ENCODE results near the gene NKAP. TPM values are rescaled to one million over a fixed set of nuclear protein-coding genes. Genes with fewer than 3 reads are reported as not detected.
"Not testable (repeated sequence)": the region's sequence is repeated elsewhere in the genome, so short reads cannot be mapped to it uniquely, and the experiment has no call there.

NKAP gene
- total RNA-seq, 1 experiment from 2014 or later, result 9.8 TPM

DNA sequence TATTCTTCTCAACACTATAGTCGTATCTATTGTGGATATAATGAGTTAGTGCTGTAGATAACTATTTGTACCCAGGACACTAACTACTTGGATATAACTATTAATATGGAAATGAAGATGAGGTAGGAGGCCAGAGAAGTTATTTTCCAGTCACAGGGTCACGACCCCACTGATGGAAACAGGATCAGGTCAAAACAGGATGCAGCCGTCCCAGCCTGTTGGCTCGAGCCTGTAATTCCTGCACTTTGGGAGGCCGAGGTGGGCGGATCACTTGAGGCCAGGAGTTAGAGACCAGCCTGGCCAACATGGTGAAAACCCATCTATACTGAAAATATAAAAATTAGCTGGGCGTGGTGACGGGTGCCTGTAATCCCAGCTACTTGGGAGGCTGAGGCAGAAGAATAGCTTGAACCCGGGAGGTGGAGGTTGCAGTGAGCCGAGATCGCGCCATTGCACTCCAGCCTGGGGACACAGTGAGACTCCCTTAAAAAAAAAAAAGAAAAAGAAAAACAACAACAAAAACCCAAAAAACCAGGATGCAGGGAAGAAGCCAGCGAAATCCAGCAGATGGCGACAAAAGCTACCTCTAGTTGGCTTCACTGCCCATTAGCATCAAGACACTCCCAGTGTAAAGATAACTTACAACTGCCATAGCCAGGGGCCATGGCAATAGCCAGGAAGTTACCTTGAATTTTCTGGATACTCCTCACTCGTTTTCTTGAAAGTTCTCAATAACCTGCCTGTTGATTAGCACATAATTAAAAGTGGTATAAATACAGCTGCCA, 37.9 kb upstream of the NKAP start:
- DNase-seq, result peak; percentile 31
- Mint-ChIP-seq H3K27me3 (ENCODE audit: unreplicated experiment) (no peaks in the 10 kb centered on the region), H3K36me3 (ENCODE audit: insufficient read depth, unreplicated experiment) (no peaks in the 10 kb centered on the region), H3K27ac (ENCODE audit: unreplicated experiment) (no peak overlapping the region), H3K4me3 (ENCODE audit: low read depth, unreplicated experiment) (no peak overlapping the region), H3K4me1 (ENCODE audit: low read depth, unreplicated experiment) (no peaks in the 10 kb centered on the region), H3K9me3 (ENCODE audit: low read depth, unreplicated experiment) (no peaks in the 10 kb centered on the region)
- BruUV-seq (replicated peaks), result no TSS peak
- intact Hi-C loops (cut with micrococcal nuclease; ENCODE audit: unreplicated experiment), result no loop called here
- CTCF ChIA-PET, result interaction anchor here (1.0 kb wide), 1 partner anchor 232 kb away, joined by 3 read pairs; no protein-coding TSS in a partner anchor
- TF ChIP-seq, protein P1, sequence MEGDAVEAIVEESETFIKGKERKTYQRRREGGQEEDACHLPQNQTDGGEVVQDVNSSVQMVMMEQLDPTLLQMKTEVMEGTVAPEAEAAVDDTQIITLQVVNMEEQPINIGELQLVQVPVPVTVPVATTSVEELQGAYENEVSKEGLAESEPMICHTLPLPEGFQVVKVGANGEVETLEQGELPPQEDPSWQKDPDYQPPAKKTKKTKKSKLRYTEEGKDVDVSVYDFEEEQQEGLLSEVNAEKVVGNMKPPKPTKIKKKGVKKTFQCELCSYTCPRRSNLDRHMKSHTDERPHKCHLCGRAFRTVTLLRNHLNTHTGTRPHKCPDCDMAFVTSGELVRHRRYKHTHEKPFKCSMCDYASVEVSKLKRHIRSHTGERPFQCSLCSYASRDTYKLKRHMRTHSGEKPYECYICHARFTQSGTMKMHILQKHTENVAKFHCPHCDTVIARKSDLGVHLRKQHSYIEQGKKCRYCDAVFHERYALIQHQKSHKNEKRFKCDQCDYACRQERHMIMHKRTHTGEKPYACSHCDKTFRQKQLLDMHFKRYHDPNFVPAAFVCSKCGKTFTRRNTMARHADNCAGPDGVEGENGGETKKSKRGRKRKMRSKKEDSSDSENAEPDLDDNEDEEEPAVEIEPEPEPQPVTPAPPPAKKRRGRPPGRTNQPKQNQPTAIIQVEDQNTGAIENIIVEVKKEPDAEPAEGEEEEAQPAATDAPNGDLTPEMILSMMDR (IDR thresholded peaks at IDR 0.05; ENCODE audit: unreplicated experiment), result no peak

DNA sequence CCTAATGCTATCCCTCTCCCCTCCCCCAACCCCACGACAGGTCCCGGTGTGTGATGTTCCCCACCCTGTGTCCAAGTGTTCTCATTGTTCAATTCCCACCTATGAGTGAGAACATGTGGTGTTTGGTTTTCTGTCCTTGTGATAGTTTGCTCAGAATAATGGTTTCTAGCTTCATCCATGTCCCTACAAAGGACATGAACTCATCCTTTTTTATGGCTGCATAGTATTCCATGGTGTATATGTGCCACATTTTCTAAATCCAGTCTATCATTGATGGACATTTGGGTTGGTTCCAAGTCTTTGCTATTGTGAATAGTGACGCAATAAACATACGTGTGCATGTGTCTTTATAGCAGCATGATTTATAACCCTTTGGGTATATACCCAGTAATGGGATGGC, 33.6 kb upstream of the NKAP start:
- CTCF ChIA-PET; H3K27ac Mint-ChIP-seq (ENCODE audit: unreplicated experiment); BruUV-seq (replicated peaks); intact Hi-C loops (cut with micrococcal nuclease; ENCODE audit: unreplicated experiment); H3K4me1 Mint-ChIP-seq (ENCODE audit: low read depth, unreplicated experiment); H3K4me3 Mint-ChIP-seq (ENCODE audit: low read depth, unreplicated experiment); DNase-seq; H3K36me3 Mint-ChIP-seq (ENCODE audit: insufficient read depth, unreplicated experiment); H3K9me3 Mint-ChIP-seq (ENCODE audit: low read depth, unreplicated experiment); H3K27me3 Mint-ChIP-seq (ENCODE audit: unreplicated experiment): not testable (repeated sequence)

DNA sequence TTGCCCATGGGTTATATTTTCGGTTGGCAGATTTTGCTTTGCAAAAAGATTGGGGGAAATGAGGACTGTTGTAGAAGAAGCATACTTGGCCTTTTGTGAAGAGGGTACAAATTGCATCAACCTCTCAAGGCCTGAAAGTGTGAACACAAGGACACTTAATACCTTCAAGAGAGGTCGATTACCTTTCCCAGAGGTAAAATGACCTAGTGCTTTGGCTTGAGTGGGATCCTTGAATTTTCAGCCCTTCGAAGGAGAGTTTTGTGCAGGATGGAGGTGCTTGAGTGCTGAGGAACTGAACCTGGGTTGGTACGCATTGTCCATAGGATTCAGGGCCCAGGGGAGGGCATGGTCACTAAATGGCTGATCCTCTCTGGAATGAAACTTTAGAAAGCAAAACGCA, 27.6 kb upstream of the NKAP start:
- CTCF ChIA-PET, result interaction anchor here (0.6 kb wide), 1 partner anchor 45 kb away, joined by 4 read pairs; no protein-coding TSS in a partner anchor
- Mint-ChIP-seq H3K27ac (ENCODE audit: unreplicated experiment) (no peak overlapping the region), H3K36me3 (ENCODE audit: insufficient read depth, unreplicated experiment) (no peaks in the 10 kb centered on the region), H3K27me3 (ENCODE audit: unreplicated experiment) (no peaks in the 10 kb centered on the region), H3K4me3 (ENCODE audit: low read depth, unreplicated experiment) (no peak overlapping the region), H3K9me3 (ENCODE audit: low read depth, unreplicated experiment) (no peaks in the 10 kb centered on the region), H3K4me1 (ENCODE audit: low read depth, unreplicated experiment) (no peaks in the 10 kb centered on the region)
- DNase-seq, result no peak
- BruUV-seq (replicated peaks), result no TSS peak
- intact Hi-C loops (cut with micrococcal nuclease; ENCODE audit: unreplicated experiment), result no loop called here
- TF ChIP-seq, protein P1 (IDR thresholded peaks at IDR 0.05; ENCODE audit: unreplicated experiment), result no peak

DNA sequence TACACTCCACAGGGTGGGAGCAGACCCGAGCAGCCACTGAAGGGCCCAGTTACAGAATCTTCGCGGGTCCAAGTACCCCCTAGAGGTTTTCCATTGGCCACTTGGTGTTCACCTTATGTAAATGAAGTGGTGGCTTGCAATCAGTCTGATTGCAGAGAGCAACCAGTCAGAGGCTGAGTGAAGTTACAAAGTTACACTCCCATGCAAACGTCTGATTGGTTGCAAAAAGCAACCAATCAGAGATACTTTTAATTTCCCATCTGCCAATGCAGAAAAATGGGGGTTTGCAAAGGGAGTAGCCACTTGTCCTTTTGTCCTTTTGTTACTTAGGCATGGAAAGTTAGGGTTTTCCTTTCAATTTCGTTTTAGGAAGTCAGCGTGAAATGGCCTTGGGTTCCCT, 27.0 kb upstream of the NKAP start:
- Mint-ChIP-seq H3K4me3 (ENCODE audit: low read depth, unreplicated experiment) (no peak overlapping the region), H3K9me3 (ENCODE audit: low read depth, unreplicated experiment) (no peaks in the 10 kb centered on the region)
- TF ChIP-seq, protein P1 (IDR thresholded peaks at IDR 0.05; ENCODE audit: unreplicated experiment), result no peak

DNA sequence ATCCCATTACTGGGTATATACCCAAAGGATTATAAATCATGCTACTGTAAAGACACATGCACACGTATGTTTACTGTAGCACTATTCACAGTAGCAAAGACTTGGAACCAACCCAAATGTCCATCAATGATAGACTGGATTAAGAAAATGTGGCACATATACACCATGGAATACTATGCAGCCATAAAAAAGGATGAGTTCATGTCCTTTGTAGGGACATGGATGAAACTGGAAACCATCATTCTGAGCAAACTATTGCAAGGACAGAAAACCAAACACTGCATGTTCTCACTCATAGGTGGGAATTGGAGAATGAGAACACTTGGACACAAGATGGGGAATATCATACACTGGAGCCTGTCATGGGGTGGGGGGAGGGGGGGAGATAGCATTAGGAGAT, 23.3 kb upstream of the NKAP start:
- H3K9me3 Mint-ChIP-seq (ENCODE audit: low read depth, unreplicated experiment); DNase-seq; intact Hi-C loops (cut with micrococcal nuclease; ENCODE audit: unreplicated experiment); CTCF ChIA-PET; H3K4me3 Mint-ChIP-seq (ENCODE audit: low read depth, unreplicated experiment); H3K36me3 Mint-ChIP-seq (ENCODE audit: insufficient read depth, unreplicated experiment); H3K27ac Mint-ChIP-seq (ENCODE audit: unreplicated experiment); H3K4me1 Mint-ChIP-seq (ENCODE audit: low read depth, unreplicated experiment); BruUV-seq (replicated peaks): not testable (repeated sequence)
- H3K27me3 Mint-ChIP-seq (ENCODE audit: unreplicated experiment), result peaks cover 26% of the 10 kb centered on the region

More for the DNA sequence above, 27.0 kb upstream of the NKAP start:
- intact Hi-C loops (cut with micrococcal nuclease; ENCODE audit: unreplicated experiment), result no loop called here
- H3K27me3 Mint-ChIP-seq (ENCODE audit: unreplicated experiment), result no peaks in the 10 kb centered on the region
- H3K36me3 Mint-ChIP-seq (ENCODE audit: insufficient read depth, unreplicated experiment), result no peaks in the 10 kb centered on the region
- H3K27ac Mint-ChIP-seq (ENCODE audit: unreplicated experiment), result no peak overlapping the region
- no peak for DNase-seq
- CTCF ChIA-PET, result no interaction called here
- no TSS peak for BruUV-seq (replicated peaks)
- no peaks in the 10 kb centered on the region for H3K4me1 Mint-ChIP-seq (ENCODE audit: low read depth, unreplicated experiment)
